ENCODE data around the gene ACTG1.

ACTG1 gene

GRCh38 chr17:81514739-81515529 lies 2.3 kb upstream of the ACTG1 start:
- no peak for DNase-seq (ENCODE audit: low read depth)
- TF ChIP-seq CTCF (IDR thresholded peaks at IDR 0.05; ENCODE audit: low read depth, low read length, missing control alignments): no peak
- H3K4me3 ChIP-seq (ENCODE audit: low read depth, low read length): peak overlapping the region; percentile 77

GRCh38 chr17:81514489-81514738 lies 1.8 kb upstream of the ACTG1 start:
- peak overlapping the region; percentile 77 for H3K4me3 ChIP-seq (ENCODE audit: low read depth, low read length)
- DNase-seq (ENCODE audit: low read depth): no peak
- no peak for TF ChIP-seq CTCF (IDR thresholded peaks at IDR 0.05; ENCODE audit: low read depth, low read length, missing control alignments)

GRCh38 chr17:81513753-81514488 lies 1.3 kb upstream of the ACTG1 start:
- H3K4me3 ChIP-seq (ENCODE audit: low read depth, low read length): peak overlapping the region; percentile 77
- TF ChIP-seq CTCF (IDR thresholded peaks at IDR 0.05; ENCODE audit: low read depth, low read length, missing control alignments): no peak
- DNase-seq (ENCODE audit: low read depth): no peak

GRCh38 chr17:81513372-81513752 lies 763 bp upstream of the ACTG1 start:
- no peak for DNase-seq (ENCODE audit: low read depth)

GRCh38 chr17:81511804-81512561 lies 616 bp downstream of the ACTG1 start:
- no peak for DNase-seq (ENCODE audit: low read depth)
- no peak for TF ChIP-seq CTCF (IDR thresholded peaks at IDR 0.05; ENCODE audit: low read depth, low read length, missing control alignments)
- peak overlapping the region; percentile 84 for H3K4me3 ChIP-seq (ENCODE audit: low read depth, low read length)

More at GRCh38 chr17:81513372-81513752, 763 bp upstream of the ACTG1 start:
- H3K4me3 ChIP-seq (ENCODE audit: low read depth, low read length): peak overlapping the region; percentile 77
- no peak for TF ChIP-seq CTCF (IDR thresholded peaks at IDR 0.05; ENCODE audit: low read depth, low read length, missing control alignments)

GRCh38 chr17:81511554-81511803 lies 1.1 kb downstream of the ACTG1 start:
- no peak for TF ChIP-seq CTCF (IDR thresholded peaks at IDR 0.05; ENCODE audit: low read depth, low read length, missing control alignments)
- no peak for DNase-seq (ENCODE audit: low read depth)
- H3K4me3 ChIP-seq (ENCODE audit: low read depth, low read length): peak overlapping the region; percentile 84

Measured in GM12864 (cell line).